PC-3 (cell line): ENCODE measurements around the gene TDRD12. TPM values are rescaled to one million over a fixed set of nuclear protein-coding genes. Genes with fewer than 3 reads are reported as not detected.
"Not testable (repeated sequence)": the region's sequence is repeated elsewhere in the genome, so short reads cannot be mapped to it uniquely, and the experiment has no call there.

Source experiments
- ATAC-seq: fragments of 200-7000 bp; cut with Tn5 transposase; 2 replicates; pipeline ENCODE4 v1.9.1; 2020; ENCODE audit warnings: mild to moderate bottlenecking, moderate library complexity
- BruUV-seq: library from RNA; stranded (reverse); fragments of 400-500 nt; replicated peaks from 2 replicates; lab custom pipeline; 2021; lab: Mats Ljungman, UMichigan
- CTCF ChIA-PET: fragments of 300-600 bp; sonication (Branson Sonifier 250); formaldehyde crosslinking; loops from one replicate; lab custom pipeline; 2022; ENCODE audit warnings: antibody characterized with exemption; lab: Charles Lee
- POLR2A ChIA-PET: fragments of 300-600 bp; sonication (Branson Sonifier 250); formaldehyde crosslinking; loops from one replicate; lab custom pipeline; 2022; ENCODE audit warnings: antibody characterized with exemption; ENCODE audit not compliant: unreplicated experiment; lab: Charles Lee
- DNase-seq: peaks from one replicate; pipeline ENCODE4 v3.0.0-alpha.2; 2015
- H2AFZ ChIP-seq: fragments of 300-600 bp; sonication (generic); 2 replicates; pipeline ENCODE4 v1.6.0; 2016; ENCODE audit warnings: antibody characterized with exemption, low read length
- H3F3A ChIP-seq: fragments of 300-600 bp; sonication (generic); one replicate; pipeline ENCODE4 v1.6.0; 2017; ENCODE audit warnings: antibody characterized with exemption, low read length, control low read depth, mild to moderate bottlenecking; ENCODE audit not compliant: unreplicated experiment
- H3K27ac ChIP-seq: fragments of 300-600 bp; sonication (generic); 2 replicates; pipeline ENCODE4 v1.5.1; 2016; ENCODE audit warnings: mild to moderate bottlenecking, low read length
- H3K27me3 ChIP-seq: fragments of 300-600 bp; sonication (generic); 2 replicates; pipeline ENCODE4 v1.6.1; 2016; ENCODE audit warnings: low read length, mixed read lengths
- H3K36me3 ChIP-seq: fragments of 300-600 bp; sonication (generic); 2 replicates; pipeline ENCODE4 v1.6.1; 2016; ENCODE audit warnings: low read depth, mixed run types, low read length, mixed read lengths
- H3K4me1 ChIP-seq: fragments of 300-600 bp; sonication (generic); 2 replicates; pipeline ENCODE4 v1.5.1; 2016; ENCODE audit warnings: low read length; ENCODE audit not compliant: insufficient read depth
- H3K4me2 ChIP-seq: fragments of 300-600 bp; sonication (generic); 2 replicates; pipeline ENCODE4 v1.6.0; 2016; ENCODE audit warnings: low read length
- H3K4me3 ChIP-seq: fragments of 300-600 bp; sonication (generic); 2 replicates; pipeline ENCODE4 v1.5.1; 2016; ENCODE audit warnings: mild to moderate bottlenecking, low read length, mixed read lengths
- H3K79me2 ChIP-seq: fragments of 300-600 bp; sonication (generic); 2 replicates; pipeline ENCODE4 v1.6.1; 2017; ENCODE audit warnings: low read length, mixed read lengths
- H3K9ac ChIP-seq: fragments of 300-600 bp; sonication (generic); 2 replicates; pipeline ENCODE4 v1.6.0; 2016; ENCODE audit warnings: mild to moderate bottlenecking, low read length
- H3K9me2 ChIP-seq: fragments of 300-600 bp; sonication (generic); replicated peaks from 2 replicates; pipeline ENCODE4 v1.6.1; 2016; ENCODE audit warnings: mixed run types, low read length, mixed read lengths
- H3K9me3 ChIP-seq: fragments of 300-600 bp; sonication (generic); 2 replicates; pipeline ENCODE4 v1.6.1; 2016; ENCODE audit warnings: low read length, mixed read lengths
- H4K20me1 ChIP-seq: fragments of 300-600 bp; sonication (generic); 2 replicates; pipeline ENCODE4 v1.6.1; 2016; ENCODE audit warnings: low read length, mixed read lengths
- CTCF ChIP-seq: fragments of 300-600 bp; sonication (generic); conservative IDR thresholded peaks from 2 replicates; pipeline ENCODE4 v1.5.1; 2017; ENCODE audit warnings: antibody characterized with exemption, low read depth, mild to moderate bottlenecking, low read length
- EZH2 ChIP-seq: fragments of 300-600 bp; sonication (generic); IDR thresholded peaks from one replicate; pipeline ENCODE4 v1.6.1; 2017; ENCODE audit warnings: antibody characterized with exemption, mild to moderate bottlenecking, low read length; ENCODE audit not compliant: unreplicated experiment
- EZH2phosphoT487 ChIP-seq: fragments of 300-600 bp; sonication (generic); IDR thresholded peaks from 2 replicates; pipeline ENCODE4 v1.6.1; 2018; ENCODE audit warnings: mild to moderate bottlenecking, antibody characterized with exemption, low read length, borderline replicate concordance
- intact Hi-C: fragments of 100-400 bp; cut with micrococcal nuclease; formaldehyde crosslinking; loops from 2 replicates; pipeline ENCODE4 v1.9.0; 2023
- total RNA-seq: library from RNA; depleted of rRNA; stranded (reverse); fragments of >200 nt; gene quantifications from 2 replicates; pipeline ENCODE4 v1.2.3, GENCODE V29; 2014

TDRD12 gene
- total RNA-seq, 1 experiment from 2014 or later: not detected

GRCh38 chr19:32691952-32692726 is 27.4 kb upstream of the TDRD12 start:
- Histone ChIP-seq H2AFZ (peak overlapping the region; percentile 68; the same call in 1 of the 2 replicates), H3F3A (no peaks in the 10 kb centered on the region), H3K79me2 (peaks cover 62% of the 10 kb centered on the region), H3K36me3 (no peaks in the 10 kb centered on the region), H3K9me2 (no peaks in the 10 kb centered on the region), H3K4me2 (peak overlapping the region; percentile 99), H3K27ac (peak overlapping the region; percentile 34), H3K9me3 (no peaks in the 10 kb centered on the region), H4K20me1 (no peaks in the 10 kb centered on the region), H3K9ac (peak overlapping the region; percentile 92), H3K4me1 (peaks cover 18% of the 10 kb centered on the region), H3K27me3 (no peaks in the 10 kb centered on the region), H3K4me3 (peak overlapping the region; percentile 90)
- no peak for TF ChIP-seq EZH2phosphoT487
- no peak for TF ChIP-seq EZH2
- no peak for TF ChIP-seq CTCF
- ChIA-PET POLR2A (interaction anchor here (0.6 kb wide), 1 partner anchor 253 kb away, joined by 3 read pairs; no protein-coding TSS in a partner anchor), CTCF (no interaction called here)
- DNase-seq (peak; percentile 49), ATAC-seq (peak; percentile 58)
- intact Hi-C loops: loop anchor here (5.0 kb wide), 2 partner anchors 235 to 280 kb away; partner anchors contain the start of genes CEP89 and FAAP24
- BruUV-seq: no TSS peak

- peaks cover 18% of the 10 kb centered on the region for H3K4me1 ChIP-seq
- no peaks in the 10 kb centered on the region for H4K20me1 ChIP-seq
- intact Hi-C loops: loop anchor here (5.0 kb wide), 2 partner anchors 235 to 280 kb away; partner anchors contain the start of genes CEP89 and FAAP24
- H3K27me3 ChIP-seq: no peaks in the 10 kb centered on the region
- no peak for TF ChIP-seq EZH2phosphoT487
- no peak for TF ChIP-seq EZH2
- TF ChIP-seq CTCF: no peak
- CTCF ChIA-PET: no interaction called here
- H3K27ac ChIP-seq: peak overlapping the region; percentile 34
- H3K9me2 ChIP-seq: no peaks in the 10 kb centered on the region
- POLR2A ChIA-PET: no interaction called here
- H3K79me2 ChIP-seq: peaks cover 68% of the 10 kb centered on the region
- H3K4me3 ChIP-seq: peak overlapping the region; percentile 90
- ATAC-seq (peak; percentile 3; the same call in 1 of the 2 replicates), DNase-seq (no peak)
- BruUV-seq: no TSS peak
- peak overlapping the region; percentile 68; the same call in 1 of the 2 replicates for H2AFZ ChIP-seq
- no peaks in the 10 kb centered on the region for H3K36me3 ChIP-seq
- H3K9me3 ChIP-seq: no peaks in the 10 kb centered on the region
- peak overlapping the region; percentile 99 for H3K4me2 ChIP-seq
- no peaks in the 10 kb centered on the region for H3F3A ChIP-seq
- peak overlapping the region; percentile 92 for H3K9ac ChIP-seq
Observed at GRCh38 chr19:32692727-32693061, 26.9 kb upstream of the TDRD12 start.

GRCh38 chr19:32693151-32694108 is 26.1 kb upstream of the TDRD12 start:
- intact Hi-C loops: loop anchor here (5.0 kb wide), 2 partner anchors 234 to 279 kb away; partner anchors contain the start of genes CEP89 and FAAP24
- H2AFZ ChIP-seq, POLR2A ChIA-PET, H3K27me3 ChIP-seq, H3K9me3 ChIP-seq, H3K9me2 ChIP-seq, CTCF ChIA-PET, H4K20me1 ChIP-seq, ATAC-seq, H3F3A ChIP-seq, H3K36me3 ChIP-seq: not testable (repeated sequence)
- Histone ChIP-seq H3K79me2 (peaks cover 72% of the 10 kb centered on the region), H3K9ac (peak overlapping the region; percentile 92), H3K4me1 (peaks cover 18% of the 10 kb centered on the region), H3K4me2 (peak overlapping the region; percentile 99), H3K27ac (0 out of 2 replicates have a peak overlapping the region, but pooled peaks have one; percentile 34), H3K4me3 (peak overlapping the region; percentile 90)
- DNase-seq: peak; percentile 57
- BruUV-seq: TSS peak; percentile 24

GRCh38 chr19:32694316-32694715 is 25.3 kb upstream of the TDRD12 start:
- H3K36me3 ChIP-seq, H3K9ac ChIP-seq, ATAC-seq, H4K20me1 ChIP-seq, CTCF ChIA-PET, H2AFZ ChIP-seq, BruUV-seq, H3K9me2 ChIP-seq, POLR2A ChIA-PET, H3K9me3 ChIP-seq, H3F3A ChIP-seq, H3K27me3 ChIP-seq, H3K27ac ChIP-seq: not testable (repeated sequence)
- Histone ChIP-seq H3K79me2 (peaks cover 76% of the 10 kb centered on the region), H3K4me3 (peak overlapping the region; percentile 90), H3K4me2 (peak overlapping the region; percentile 99), H3K4me1 (peaks cover 18% of the 10 kb centered on the region)
- peak; percentile 28 for DNase-seq
- intact Hi-C loops: loop anchor here (5.0 kb wide), 2 partner anchors 233 to 278 kb away; partner anchors contain the start of genes CEP89 and FAAP24
